HG02943 (cell line): Measurements from ENCODE around the gene ADAM19.
"Not testable (repeated sequence)": the region's sequence is repeated elsewhere in the genome, so short reads cannot be mapped to it uniquely, and the experiment has no call there.

Experiments used
- ATAC-seq: cut with Tn5 transposase; IDR thresholded peaks from one replicate; pipeline ENCODE4 v1.9.1; 2021; ENCODE audit warnings: mild to moderate bottlenecking, low read depth, moderate library complexity; ENCODE audit not compliant: unreplicated experiment

The ADAM19 gene

GRCh38 chr5:157444224-157444623, 131.4 kb downstream of the ADAM19 start:
- no peak for ATAC-seq

GRCh38 chr5:157443041-157443549, 132.5 kb downstream of the ADAM19 start:
- no peak for ATAC-seq

GRCh38 chr5:157434096-157434495, 141.5 kb downstream of the ADAM19 start:
- ATAC-seq, result no peak

GRCh38 chr5:157431544-157432200, 143.9 kb downstream of the ADAM19 start:
- ATAC-seq, result no peak

GRCh38 chr5:157429920-157430319, 145.7 kb downstream of the ADAM19 start:
- not testable (repeated sequence) for ATAC-seq
